Measurements from ENCODE around the gene AXIN1.
"Not testable (repeated sequence)": the region's sequence is repeated elsewhere in the genome, so short reads cannot be mapped to it uniquely, and the experiment has no call there.

The AXIN1 gene

DNA sequence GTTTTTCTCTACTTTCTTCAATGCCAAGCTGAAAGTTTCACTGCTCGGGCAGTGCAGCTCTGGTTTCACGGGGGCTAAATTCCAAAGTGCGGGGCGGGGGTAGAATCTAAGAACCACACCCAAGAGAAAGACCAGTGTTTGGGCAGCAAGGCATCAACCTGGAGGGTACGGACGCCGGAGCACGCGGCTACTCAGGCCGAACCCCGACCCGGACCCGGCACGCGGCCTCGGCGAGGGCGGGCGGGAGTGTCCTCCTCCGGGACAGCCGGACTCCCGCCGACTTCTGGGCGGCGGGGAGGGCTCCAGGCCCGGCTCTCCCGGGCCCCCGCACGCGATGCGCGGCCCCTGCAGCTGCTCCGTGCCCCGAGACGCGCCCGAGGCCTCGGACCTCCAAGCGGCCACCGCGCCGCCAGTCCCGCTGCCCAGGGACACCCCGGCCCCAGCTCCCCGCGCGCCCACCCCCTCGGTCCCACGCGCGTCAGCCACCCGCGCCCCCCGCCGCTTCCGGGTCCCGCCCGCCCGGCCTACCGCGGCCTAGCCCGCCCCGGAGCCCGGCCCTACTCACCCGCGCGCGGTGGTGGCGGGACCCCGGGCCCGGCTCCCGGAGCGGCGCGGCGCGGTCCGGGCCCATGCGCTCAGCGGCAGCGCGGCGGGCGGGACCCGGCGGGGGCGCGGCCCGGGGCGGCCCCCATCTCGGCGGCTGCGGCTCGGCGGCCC lies 561 bp downstream of the AXIN1 start:
- DNase-seq: peak in 1 of 4 experiments; percentile 49

DNA sequence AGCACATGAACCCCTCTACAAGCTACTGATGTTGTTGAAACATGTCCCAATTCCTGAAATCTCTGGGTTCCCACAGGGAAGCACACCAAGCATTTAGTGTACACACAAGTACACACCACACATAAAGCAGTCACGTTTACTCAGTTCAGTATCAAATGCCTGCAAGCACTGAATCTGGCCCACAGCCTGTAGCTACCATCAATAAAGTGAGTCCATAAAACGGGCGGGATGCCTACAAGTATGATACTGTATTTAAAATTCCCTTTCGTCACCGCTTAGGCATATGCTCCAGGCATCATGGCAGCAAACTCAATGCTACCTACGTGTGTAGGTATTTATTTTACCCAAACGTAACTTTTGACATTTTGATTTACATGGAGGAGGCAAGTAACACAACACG lies 2.3 kb downstream of the AXIN1 start:
- DNase-seq: no peak

DNA sequence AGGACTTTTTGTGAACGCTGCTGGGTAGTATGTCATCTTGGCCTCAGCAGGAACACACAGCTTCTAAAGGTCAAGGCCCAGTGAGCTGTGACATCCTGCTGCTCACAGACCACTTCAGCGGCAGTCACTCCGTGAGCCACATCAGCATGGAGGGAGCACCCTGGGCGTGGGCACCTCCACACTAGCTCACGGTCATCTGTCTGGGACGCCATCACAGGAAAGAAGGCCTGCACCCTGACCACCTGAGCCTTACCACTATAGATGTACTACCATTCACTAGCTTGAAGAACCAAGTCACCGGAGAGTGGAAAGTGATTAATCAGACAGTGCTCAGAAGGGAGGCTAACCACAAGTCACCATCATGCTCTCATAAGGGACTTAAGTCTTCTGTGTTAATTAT lies 3.3 kb downstream of the AXIN1 start:
- DNase-seq: no peak

- DNase-seq: not testable (repeated sequence)
Measured at GRCh38 chr16:348495-348894, 4.0 kb downstream of the AXIN1 start.

- no peak for DNase-seq
Measured at GRCh38 chr16:347203-347602, 5.3 kb downstream of the AXIN1 start.

DNA sequence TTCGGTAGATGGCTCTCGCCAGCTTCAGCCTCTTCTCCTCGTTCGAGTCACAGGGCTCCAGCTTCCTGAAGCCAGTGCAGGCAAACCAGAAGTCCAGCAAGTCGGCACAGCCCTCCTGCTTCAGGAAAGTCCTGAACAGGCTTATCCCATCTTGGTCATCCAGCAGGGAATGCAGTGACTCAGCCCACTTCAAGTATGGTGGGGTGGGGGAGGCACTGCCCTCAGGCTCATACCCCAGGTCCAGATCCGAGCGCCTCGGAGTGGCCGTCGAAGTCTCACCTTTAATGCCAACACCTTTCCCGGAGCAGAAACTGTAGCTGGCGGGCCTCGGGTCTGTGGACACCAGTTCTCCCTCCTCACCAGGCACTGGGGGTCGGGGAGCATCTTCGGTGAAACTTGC lies 5.9 kb downstream of the AXIN1 start:
- no peak for DNase-seq

DNA sequence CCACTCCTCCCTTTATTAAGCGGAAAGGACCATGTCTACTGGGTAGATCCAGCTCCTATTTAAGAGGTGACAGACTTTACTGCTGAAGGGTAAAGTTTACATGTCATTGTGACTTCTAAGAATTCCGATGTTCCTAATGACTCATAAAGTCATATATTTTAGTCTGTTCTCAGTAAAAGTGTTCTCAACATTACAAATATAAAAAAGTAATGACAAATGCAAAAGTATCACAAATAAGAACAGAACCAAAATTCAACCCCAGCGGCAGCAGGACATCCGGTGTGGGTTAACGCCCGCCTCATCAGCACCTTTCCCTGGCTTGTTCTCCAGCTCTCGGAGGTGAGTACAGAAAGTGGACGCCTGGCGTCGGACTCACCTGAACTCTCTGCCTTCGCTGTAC lies 6.8 kb downstream of the AXIN1 start:
- DNase-seq: no peak

GRCh38 chr16:342455-343213 lies 9.9 kb downstream of the AXIN1 start:
- no peak for DNase-seq

DNA sequence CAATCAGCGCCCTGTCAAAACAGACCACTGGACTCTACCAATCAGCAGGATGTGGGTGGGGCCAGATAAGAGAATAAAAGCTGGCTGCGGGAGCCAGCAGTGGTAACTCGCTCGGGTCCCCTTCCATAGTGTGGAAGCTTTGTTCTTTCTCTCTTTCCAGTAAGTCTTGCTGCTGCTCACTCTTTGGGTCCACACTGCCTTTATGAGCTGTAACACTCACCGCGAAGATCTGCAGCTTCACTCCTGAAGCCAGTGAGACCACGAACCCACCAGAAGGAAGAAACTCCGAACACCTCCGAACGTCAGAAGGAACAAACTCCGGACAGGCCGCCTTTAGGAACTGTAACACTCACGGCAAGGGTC lies 10.6 kb downstream of the AXIN1 start:
- DNase-seq: not testable (repeated sequence)

DNA sequence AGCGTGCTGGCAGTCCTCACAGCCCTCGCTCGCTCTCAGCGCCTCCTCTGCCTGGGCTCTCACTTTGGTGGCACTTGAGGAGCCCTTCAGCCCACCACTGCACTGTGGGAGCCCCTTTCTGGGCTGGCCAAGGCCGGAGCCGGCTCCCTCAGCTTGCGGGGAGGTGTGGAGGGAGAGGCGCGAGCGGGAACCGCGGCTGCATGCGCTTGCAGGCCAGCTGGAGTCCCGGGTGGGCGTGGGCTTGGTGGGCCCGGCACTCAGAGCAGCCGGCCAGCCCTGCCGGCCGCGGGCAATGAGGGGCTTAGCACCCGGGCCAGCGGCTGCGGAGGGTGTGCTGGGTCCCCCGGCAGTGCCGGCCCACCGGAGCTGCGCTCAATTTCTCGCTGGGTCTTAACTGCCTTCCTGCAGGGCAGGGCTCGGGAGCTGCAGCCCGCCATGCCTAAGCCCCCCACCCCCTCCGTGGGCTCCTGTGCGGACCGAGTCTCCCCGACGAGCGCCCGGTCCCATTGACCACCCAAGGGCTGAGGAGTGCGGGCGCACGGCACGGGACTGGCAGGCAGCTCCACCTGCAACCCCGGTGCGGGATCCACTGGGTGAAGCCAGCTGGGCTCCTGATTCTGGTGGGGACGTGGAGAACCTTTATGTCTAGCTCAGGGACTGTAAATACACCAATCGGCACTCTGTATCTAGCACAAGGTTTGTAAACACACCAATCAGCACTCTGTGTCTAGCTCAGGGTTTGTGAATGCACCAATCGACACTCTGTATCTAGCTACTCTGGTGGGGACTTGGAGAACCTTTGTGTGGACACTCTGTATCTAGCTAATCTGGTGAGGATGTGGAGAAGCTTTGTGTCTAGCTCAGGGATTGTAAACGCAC lies 11.2 kb downstream of the AXIN1 start:
- not testable (repeated sequence) for DNase-seq

GRCh38 chr16:340370-341091 lies 12.0 kb downstream of the AXIN1 start:
- no peak for DNase-seq

DNA sequence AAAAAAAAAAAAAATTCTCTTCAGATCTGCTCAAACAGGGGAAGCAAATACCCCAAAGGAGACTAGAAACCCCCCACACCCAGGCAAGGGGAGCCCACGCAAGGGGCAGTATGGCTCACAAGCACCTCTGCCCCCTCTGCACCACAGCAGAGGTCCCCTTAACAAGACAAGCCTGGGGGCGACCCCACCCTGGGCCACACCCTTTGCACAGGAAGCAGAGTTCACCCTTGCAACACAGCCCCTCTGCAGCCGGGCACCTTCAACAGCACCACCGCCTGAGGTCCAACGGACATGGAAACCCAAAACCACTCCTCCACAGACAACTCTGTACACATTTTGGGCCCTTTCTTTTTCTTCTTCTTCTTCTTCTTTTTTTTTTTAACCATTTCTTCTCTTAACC lies 12.8 kb downstream of the AXIN1 start:
- no peak for DNase-seq

DNA sequence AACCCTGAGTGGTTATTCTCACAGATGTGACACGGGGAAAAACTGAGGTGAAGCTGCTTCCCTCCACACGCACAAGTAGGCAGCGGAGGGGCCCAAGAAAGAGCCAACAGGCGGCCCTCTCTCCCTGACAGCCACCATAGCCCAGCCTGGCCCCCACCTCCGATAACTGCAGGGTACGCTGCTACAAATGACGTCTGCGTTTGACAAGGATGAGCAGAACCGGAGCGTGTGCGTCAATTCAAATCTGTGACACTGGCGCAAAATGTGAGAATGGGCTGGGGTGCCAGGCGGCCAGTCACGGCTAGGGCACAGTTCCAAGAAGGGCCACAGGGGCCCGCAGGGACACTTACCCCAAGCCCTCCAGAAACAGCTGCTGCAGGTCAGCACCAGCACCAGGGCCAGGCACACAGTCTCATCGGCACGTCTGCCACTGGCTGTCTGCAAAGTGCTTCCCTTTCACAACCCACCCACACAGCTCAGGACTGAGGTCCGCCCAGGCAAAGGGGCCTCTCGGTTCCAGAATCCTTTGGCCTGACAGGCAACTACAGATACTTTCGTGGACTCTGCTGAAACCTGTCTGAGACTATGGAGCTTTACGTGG lies 14.4 kb downstream of the AXIN1 start:
- no peak for DNase-seq

DNA sequence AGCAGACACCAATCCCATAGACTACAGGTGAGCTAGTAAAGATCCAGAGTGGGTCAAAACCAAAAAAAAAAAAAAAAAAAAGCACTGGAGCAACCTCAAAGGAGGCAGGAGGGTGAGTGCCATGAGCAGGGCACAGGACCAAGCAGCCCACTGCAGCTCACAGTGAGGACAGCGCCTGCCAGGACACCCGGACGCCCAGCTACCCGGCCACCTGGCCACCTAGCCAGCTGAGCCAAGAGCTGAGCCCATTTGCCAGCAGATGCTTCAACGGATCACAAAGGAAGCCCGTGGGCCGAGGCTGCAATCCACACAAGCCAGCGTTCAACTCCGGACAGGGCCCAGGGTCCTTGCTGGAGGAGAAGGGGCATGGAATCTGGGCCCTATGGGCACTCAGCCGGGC lies 15.1 kb downstream of the AXIN1 start:
- no peak for DNase-seq

GRCh38 chr16:336269-336668 lies 16.3 kb downstream of the AXIN1 start:
- no peak for DNase-seq

DNA sequence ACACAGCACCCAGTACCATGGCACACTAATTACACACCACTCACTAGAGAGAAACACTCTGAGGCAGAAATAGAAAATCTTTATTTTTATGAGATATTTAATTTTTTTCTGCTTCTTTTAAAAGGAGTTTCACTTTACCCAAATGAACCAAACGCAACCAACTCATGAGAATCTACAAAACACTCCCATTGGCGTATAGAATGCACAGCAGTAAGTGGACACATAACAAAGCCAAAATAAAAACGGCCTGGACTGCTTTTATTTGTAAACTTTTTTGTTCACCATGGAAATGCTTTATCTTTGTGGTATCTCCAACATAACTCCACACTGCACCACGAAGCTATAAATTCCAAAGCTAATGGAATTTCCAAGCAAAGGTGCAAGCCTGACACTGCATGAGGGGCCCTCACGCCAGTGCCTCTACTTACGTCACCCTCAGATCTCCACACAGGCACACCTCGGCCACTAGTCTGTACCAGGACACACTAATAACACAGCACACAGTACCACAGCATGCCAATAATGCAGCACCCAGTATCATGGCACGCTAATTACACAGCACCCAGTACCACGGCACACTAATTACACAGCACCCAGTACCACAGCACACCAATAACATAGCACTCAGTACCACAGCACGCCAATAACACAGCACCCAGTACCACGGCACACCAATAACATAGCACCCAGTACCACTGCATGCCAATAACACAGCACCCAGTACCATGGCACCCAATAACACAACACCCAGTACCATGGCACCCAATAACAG lies 17.5 kb downstream of the AXIN1 start:
- DNase-seq: not testable (repeated sequence)

- not testable (repeated sequence) for DNase-seq
Measured at GRCh38 chr16:334164-334832, 18.2 kb downstream of the AXIN1 start.

- DNase-seq: no peak
Measured at GRCh38 chr16:333406-334094, 19.0 kb downstream of the AXIN1 start.

- not testable (repeated sequence) for DNase-seq
Measured at GRCh38 chr16:331181-331814, 21.2 kb downstream of the AXIN1 start.

- DNase-seq: no peak
Measured at GRCh38 chr16:330741-331140, 21.8 kb downstream of the AXIN1 start.

Measured in activated naive CD4-positive, alpha-beta T cell (primary cell).